ENCODE data around the gene NCKAP5. TPM values are rescaled to one million over a fixed set of nuclear protein-coding genes. Genes with fewer than 3 reads are reported as not detected.
A peak's percentile ranks its signal among the peaks of the same experiment; 100 is the strongest.

NCKAP5 gene
- total RNA-seq, 1 experiment from 2014 or later, result not detected

DNA sequence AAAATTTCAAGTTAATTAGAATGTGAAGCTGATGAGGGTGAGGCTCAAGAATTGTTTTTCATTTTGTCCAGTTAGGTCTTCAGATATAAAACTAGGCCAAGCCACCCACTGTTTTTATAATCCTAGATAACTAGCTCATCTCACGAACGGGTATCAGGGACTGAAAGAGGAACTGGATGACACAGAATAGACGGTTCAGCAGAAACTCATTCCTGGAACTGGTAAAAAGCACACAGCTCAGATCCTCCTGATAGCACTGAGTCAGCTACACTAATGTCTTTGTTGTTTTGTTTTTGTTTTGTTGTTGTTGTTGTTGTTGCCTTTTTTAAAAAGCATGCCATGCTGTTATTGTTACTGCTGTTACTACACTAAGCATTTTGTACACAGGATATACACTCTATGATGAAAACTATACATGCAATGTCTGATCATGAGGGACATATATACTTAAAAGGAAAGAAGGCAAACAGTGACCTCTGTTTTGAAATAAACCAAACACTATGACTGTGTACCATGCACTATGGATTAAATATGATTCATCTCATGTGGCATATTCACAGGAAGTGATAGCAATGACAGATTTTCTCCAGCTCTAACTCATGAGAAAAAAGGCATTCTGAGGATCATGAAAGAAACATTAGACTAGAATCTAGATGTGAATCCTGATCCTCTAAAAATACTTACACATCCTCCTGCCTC lies 437.6 kb downstream of the NCKAP5 start:
- Histone ChIP-seq H3K4me3 (no peak overlapping the region), H3K4me1 (replicated peaks; ENCODE audit: insufficient read depth) (peaks cover 11% of the 10 kb centered on the region; the same call in 1 of the 2 replicates), H3F3A (ENCODE audit: insufficient read depth, low read depth) (0 out of 2 replicates have a peak, but pooled peaks cover 4% of the 10 kb centered on the region), H2AFZ (peak overlapping the region; percentile 57; the same call in 1 of the 2 replicates), H3K9me3 (ENCODE audit: insufficient read depth, low read depth) (no peaks in the 10 kb centered on the region), H3K79me2 (ENCODE audit: low read depth) (no peaks in the 10 kb centered on the region), H3K36me3 (ENCODE audit: low read depth) (no peaks in the 10 kb centered on the region), H3K9me2 (ENCODE audit: insufficient read depth) (no peaks in the 10 kb centered on the region), H3K27me3 (ENCODE audit: insufficient read depth, low read depth) (no peaks in the 10 kb centered on the region), H3K27ac (peak overlapping the region; percentile 53), H4K20me1 (ENCODE audit: insufficient read depth) (0 out of 2 replicates have a peak, but pooled peaks cover 3% of the 10 kb centered on the region), H3K4me2 (peak overlapping the region; percentile 16; the same call in 1 of the 2 replicates)
- POLR2A ChIA-PET (ENCODE audit: unreplicated experiment), result no interaction called here
- no TSS peak for BruUV-seq (replicated peaks)
- no peak for DNase-seq
- intact Hi-C loops (cut with micrococcal nuclease; ENCODE audit: unreplicated experiment), result no loop called here
- TF ChIP-seq, protein P1, sequence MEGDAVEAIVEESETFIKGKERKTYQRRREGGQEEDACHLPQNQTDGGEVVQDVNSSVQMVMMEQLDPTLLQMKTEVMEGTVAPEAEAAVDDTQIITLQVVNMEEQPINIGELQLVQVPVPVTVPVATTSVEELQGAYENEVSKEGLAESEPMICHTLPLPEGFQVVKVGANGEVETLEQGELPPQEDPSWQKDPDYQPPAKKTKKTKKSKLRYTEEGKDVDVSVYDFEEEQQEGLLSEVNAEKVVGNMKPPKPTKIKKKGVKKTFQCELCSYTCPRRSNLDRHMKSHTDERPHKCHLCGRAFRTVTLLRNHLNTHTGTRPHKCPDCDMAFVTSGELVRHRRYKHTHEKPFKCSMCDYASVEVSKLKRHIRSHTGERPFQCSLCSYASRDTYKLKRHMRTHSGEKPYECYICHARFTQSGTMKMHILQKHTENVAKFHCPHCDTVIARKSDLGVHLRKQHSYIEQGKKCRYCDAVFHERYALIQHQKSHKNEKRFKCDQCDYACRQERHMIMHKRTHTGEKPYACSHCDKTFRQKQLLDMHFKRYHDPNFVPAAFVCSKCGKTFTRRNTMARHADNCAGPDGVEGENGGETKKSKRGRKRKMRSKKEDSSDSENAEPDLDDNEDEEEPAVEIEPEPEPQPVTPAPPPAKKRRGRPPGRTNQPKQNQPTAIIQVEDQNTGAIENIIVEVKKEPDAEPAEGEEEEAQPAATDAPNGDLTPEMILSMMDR (conservative IDR thresholded peaks at IDR 0.05), result no peak
- TF ChIP-seq EZH2 (IDR thresholded peaks at IDR 0.05; ENCODE audit: low read depth), result no peak
- CTCF ChIA-PET, result no interaction called here

DNA sequence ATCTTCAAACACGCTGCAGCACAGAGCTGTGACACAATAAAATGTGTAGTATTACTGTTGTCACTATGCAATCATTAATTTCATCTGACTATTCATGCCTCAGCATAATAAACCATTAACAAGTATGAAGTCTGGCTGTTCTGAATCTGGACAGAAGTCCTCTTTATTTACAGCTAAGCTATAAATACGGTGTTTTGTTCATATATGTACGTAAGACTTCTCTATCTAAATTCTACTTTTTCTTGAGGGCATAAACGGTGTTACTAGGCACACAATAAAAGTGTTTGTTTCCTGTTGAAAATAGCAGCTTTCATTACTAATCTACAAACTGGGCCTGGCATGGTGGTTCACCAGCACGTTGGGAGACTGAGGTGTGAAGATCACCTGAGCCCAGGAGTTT lies 443.8 kb downstream of the NCKAP5 start:
- CTCF ChIA-PET, result no interaction called here

GRCh38 chr2:133123904-133124303 lies 444.4 kb downstream of the NCKAP5 start:
- ChIA-PET POLR2A (ENCODE audit: unreplicated experiment) (no interaction called here), CTCF (no interaction called here)
- Histone ChIP-seq H3K9me3 (ENCODE audit: insufficient read depth, low read depth) (no peaks in the 10 kb centered on the region), H4K20me1 (ENCODE audit: insufficient read depth) (no peaks in the 10 kb centered on the region), H3K79me2 (ENCODE audit: low read depth) (no peaks in the 10 kb centered on the region), H3K4me3 (no peak overlapping the region), H3K36me3 (ENCODE audit: low read depth) (no peaks in the 10 kb centered on the region), H3K27ac (no peak overlapping the region), H3K4me2 (no peak overlapping the region), H2AFZ (no peak overlapping the region), H3F3A (ENCODE audit: insufficient read depth, low read depth) (no peaks in the 10 kb centered on the region), H3K27me3 (ENCODE audit: insufficient read depth, low read depth) (no peaks in the 10 kb centered on the region), H3K9me2 (ENCODE audit: insufficient read depth) (no peaks in the 10 kb centered on the region), H3K4me1 (replicated peaks; ENCODE audit: insufficient read depth) (no peaks in the 10 kb centered on the region)
- DNase-seq, result no peak
- BruUV-seq (replicated peaks), result no TSS peak
- intact Hi-C loops (cut with micrococcal nuclease; ENCODE audit: unreplicated experiment), result no loop called here
- no peak for TF ChIP-seq EZH2 (IDR thresholded peaks at IDR 0.05; ENCODE audit: low read depth)
- TF ChIP-seq, protein P1 (conservative IDR thresholded peaks at IDR 0.05), result no peak

More for the DNA sequence above, 443.8 kb downstream of the NCKAP5 start:
- Histone ChIP-seq H3F3A (ENCODE audit: insufficient read depth, low read depth) (no peaks in the 10 kb centered on the region), H3K79me2 (ENCODE audit: low read depth) (no peaks in the 10 kb centered on the region), H3K9me2 (ENCODE audit: insufficient read depth) (no peaks in the 10 kb centered on the region), H3K9me3 (ENCODE audit: insufficient read depth, low read depth) (no peaks in the 10 kb centered on the region), H2AFZ (no peak overlapping the region), H3K36me3 (ENCODE audit: low read depth) (no peaks in the 10 kb centered on the region), H4K20me1 (ENCODE audit: insufficient read depth) (no peaks in the 10 kb centered on the region), H3K4me3 (no peak overlapping the region), H3K4me2 (no peak overlapping the region), H3K27ac (no peak overlapping the region), H3K4me1 (replicated peaks; ENCODE audit: insufficient read depth) (no peaks in the 10 kb centered on the region), H3K27me3 (ENCODE audit: insufficient read depth, low read depth) (no peaks in the 10 kb centered on the region)
- POLR2A ChIA-PET (ENCODE audit: unreplicated experiment), result no interaction called here
- DNase-seq, result no peak
- TF ChIP-seq, protein P1 (conservative IDR thresholded peaks at IDR 0.05), result no peak
- no peak for TF ChIP-seq EZH2 (IDR thresholded peaks at IDR 0.05; ENCODE audit: low read depth)
- intact Hi-C loops (cut with micrococcal nuclease; ENCODE audit: unreplicated experiment), result no loop called here
- no TSS peak for BruUV-seq (replicated peaks)
